Activated naive CD4-positive, alpha-beta T cell (primary cell): ENCODE measurements around the gene HDAC6.
"Not testable (repeated sequence)": the region's sequence is repeated elsewhere in the genome, so short reads cannot be mapped to it uniquely, and the experiment has no call there.

Experiments
- DNase-seq, 4 experiments: peaks; one replicate each; lab custom pipeline; 2025; lab: John Stamatoyannopoulos, UW

HDAC6 gene

GRCh38 chrX:48789366-48790220 lies 12.3 kb upstream of the HDAC6 start:
- no peak for DNase-seq

GRCh38 chrX:48790477-48790876 lies 11.4 kb upstream of the HDAC6 start:
- no peak for DNase-seq

GRCh38 chrX:48791063-48791820 lies 10.6 kb upstream of the HDAC6 start:
- no peak for DNase-seq

GRCh38 chrX:48792219-48792618 lies 9.6 kb upstream of the HDAC6 start:
- no peak for DNase-seq

- no peak for DNase-seq
Measured at GRCh38 chrX:48793935-48794334, 7.9 kb upstream of the HDAC6 start.

GRCh38 chrX:48794340-48794910 lies 7.4 kb upstream of the HDAC6 start:
- no peak for DNase-seq

- DNase-seq, result no peak
Measured at GRCh38 chrX:48794911-48795515, 6.9 kb upstream of the HDAC6 start.

- DNase-seq, result no peak
Measured at GRCh38 chrX:48798318-48798717, 3.5 kb upstream of the HDAC6 start.

GRCh38 chrX:48800574-48801279 lies 1.1 kb upstream of the HDAC6 start:
- DNase-seq, result no peak

- DNase-seq, result peak in 2 of 4 experiments; percentile 19 to 37
Measured at GRCh38 chrX:48802089-48802904, 430 bp downstream of the HDAC6 start.

- DNase-seq, result no peak
Measured at GRCh38 chrX:48802905-48803200, 986 bp downstream of the HDAC6 start.

- DNase-seq, result no peak
Measured at GRCh38 chrX:48806081-48806480, 4.2 kb downstream of the HDAC6 start.

GRCh38 chrX:48813644-48814043 lies 11.8 kb downstream of the HDAC6 start:
- no peak for DNase-seq

- no peak for DNase-seq
Measured at GRCh38 chrX:48814722-48815121, 12.9 kb downstream of the HDAC6 start.

GRCh38 chrX:48815266-48815665 lies 13.4 kb downstream of the HDAC6 start:
- DNase-seq, result no peak

- DNase-seq, result no peak
Measured at GRCh38 chrX:48816014-48816810, 14.3 kb downstream of the HDAC6 start.

- no peak for DNase-seq
Measured at GRCh38 chrX:48818098-48818497, 16.2 kb downstream of the HDAC6 start.

- DNase-seq, result no peak
Measured at GRCh38 chrX:48818866-48819265, 17.0 kb downstream of the HDAC6 start.

- DNase-seq, result not testable (repeated sequence)
Measured at GRCh38 chrX:48819394-48819793, 17.5 kb downstream of the HDAC6 start.

GRCh38 chrX:48823053-48823452 lies 21.2 kb downstream of the HDAC6 start:
- no peak for DNase-seq
